WTC11 (cell line): ENCODE measurements around the gene PI4K2A. TPM values are rescaled to one million over a fixed set of nuclear protein-coding genes. Genes with fewer than 3 reads are reported as not detected.

Source experiments
- ATAC-seq: fragments of 200-7000 bp; cut with Tn5 transposase; 2 replicates; pipeline ENCODE4 v1.10.0; 2021; ENCODE audit warnings: mild to moderate bottlenecking, moderate library complexity
- CTCF ChIA-PET: fragments of 300-600 bp; sonication (Branson Sonifier 250); formaldehyde crosslinking; loops from one replicate; lab custom pipeline; 2021; ENCODE audit warnings: antibody characterized with exemption; lab: Charles Lee
- POLR2A ChIA-PET: fragments of 350-600 bp; sonication (Branson Sonifier 250); formaldehyde crosslinking; loops from one replicate; lab custom pipeline; 2021; ENCODE audit warnings: antibody characterized with exemption; lab: Charles Lee
- DNase-seq: peaks from one replicate; pipeline ENCODE4 v3.0.0; 2021; ENCODE audit warnings: low spot score
- H3K27ac Mint-ChIP-seq: 2 replicates; pipeline ENCODE4 v1.8.0; 2021; ENCODE audit warnings: mixed read lengths
- H3K27me3 Mint-ChIP-seq: 2 replicates; pipeline ENCODE4 v1.8.0; 2021; ENCODE audit warnings: low read depth, mild to moderate bottlenecking, moderate library complexity, mixed read lengths
- H3K36me3 Mint-ChIP-seq: 2 replicates; pipeline ENCODE4 v1.8.0; 2021; ENCODE audit warnings: mixed read lengths
- H3K4me1 Mint-ChIP-seq: 2 replicates; pipeline ENCODE4 v1.8.0; 2022; ENCODE audit warnings: mixed read lengths
- H3K4me3 Mint-ChIP-seq: 2 replicates; pipeline ENCODE4 v1.8.0; 2021; ENCODE audit warnings: mild to moderate bottlenecking, moderate library complexity, mixed read lengths
- H3K9me3 Mint-ChIP-seq: 2 replicates; pipeline ENCODE4 v1.8.0; 2021; ENCODE audit warnings: mixed read lengths
- ATF1 ChIP-seq: sonication (generic); formaldehyde crosslinking; IDR thresholded peaks from 2 replicates; pipeline ENCODE4 v1.8.1; 2023; ENCODE audit warnings: mild to moderate bottlenecking, moderate library complexity, missing genetic modification reagents
- CREB1 ChIP-seq: sonication (generic); formaldehyde crosslinking; IDR thresholded peaks from 2 replicates; pipeline ENCODE4 v1.8.0; 2023; ENCODE audit warnings: mild to moderate bottlenecking, missing genetic modification reagents
- CREM ChIP-seq: sonication (generic); formaldehyde crosslinking; IDR thresholded peaks from 2 replicates; pipeline ENCODE4 v1.8.1; 2022; ENCODE audit warnings: mild to moderate bottlenecking, missing genetic modification reagents, moderate library complexity
- ELF4 ChIP-seq: sonication (generic); formaldehyde crosslinking; IDR thresholded peaks from 2 replicates; pipeline ENCODE4 v1.8.1; 2022; ENCODE audit warnings: low read depth, mild to moderate bottlenecking, moderate library complexity, missing genetic modification reagents
- ETV6 ChIP-seq: sonication (generic); formaldehyde crosslinking; IDR thresholded peaks from 2 replicates; pipeline ENCODE4 v1.8.1; 2022; ENCODE audit warnings: mild to moderate bottlenecking, missing genetic modification reagents
- GABPB1 ChIP-seq: sonication (generic); formaldehyde crosslinking; IDR thresholded peaks from 2 replicates; pipeline ENCODE4 v1.8.1; 2023; ENCODE audit warnings: mild to moderate bottlenecking, missing genetic modification reagents
- HMGA2 ChIP-seq: fragments of 250-450 bp; sonication (Bioruptor Pico); IDR thresholded peaks from 2 replicates; pipeline ENCODE4 v1.4.0; 2021; ENCODE audit warnings: mild to moderate bottlenecking, moderate library complexity
- IRF2 ChIP-seq: sonication (generic); formaldehyde crosslinking; IDR thresholded peaks from 2 replicates; pipeline ENCODE4 v1.8.0; 2022; ENCODE audit warnings: low read depth, missing genetic modification reagents, borderline replicate concordance
- JAZF1 ChIP-seq: fragments of 250-450 bp; sonication (Bioruptor Pico); IDR thresholded peaks from 2 replicates; pipeline ENCODE4 v1.9.0; 2021; ENCODE audit warnings: moderate library complexity, mild to moderate bottlenecking, inconsistent platforms
- MXD4 ChIP-seq: fragments of 250-450 bp; sonication (Bioruptor Pico); IDR thresholded peaks from 2 replicates; pipeline ENCODE4 v1.8.0; 2021; ENCODE audit warnings: mild to moderate bottlenecking, moderate library complexity, borderline replicate concordance
- NR1H2 ChIP-seq: sonication (generic); formaldehyde crosslinking; IDR thresholded peaks from 2 replicates; pipeline ENCODE4 v1.9.0; 2021; ENCODE audit warnings: mild to moderate bottlenecking, moderate library complexity, missing genetic modification reagents
- OVOL2 ChIP-seq: fragments of 250-450 bp; sonication (Bioruptor Pico); IDR thresholded peaks from 2 replicates; pipeline ENCODE4 v1.9.0; 2021; ENCODE audit warnings: mild to moderate bottlenecking, borderline replicate concordance
- SMAD3 ChIP-seq: sonication (generic); formaldehyde crosslinking; IDR thresholded peaks from 2 replicates; pipeline ENCODE4 v1.8.0; 2022; ENCODE audit warnings: missing genetic modification reagents, mild to moderate bottlenecking, borderline replicate concordance
- SP1 ChIP-seq: sonication (generic); formaldehyde crosslinking; conservative IDR thresholded peaks from 2 replicates; pipeline ENCODE4 v1.8.1; 2022; ENCODE audit warnings: missing genetic modification reagents
- STAT6 ChIP-seq: sonication (generic); formaldehyde crosslinking; conservative IDR thresholded peaks from 2 replicates; pipeline ENCODE4 v1.8.1; 2023; ENCODE audit warnings: mild to moderate bottlenecking, low read depth, missing genetic modification reagents, moderate library complexity
- TCF7 ChIP-seq: sonication (generic); formaldehyde crosslinking; IDR thresholded peaks from 2 replicates; pipeline ENCODE4 v1.8.0; 2022; ENCODE audit warnings: mild to moderate bottlenecking, low read depth, missing genetic modification reagents, moderate library complexity
- USF1 ChIP-seq: sonication (generic); formaldehyde crosslinking; IDR thresholded peaks from 2 replicates; pipeline ENCODE4 v1.8.0; 2022; ENCODE audit warnings: mild to moderate bottlenecking, missing genetic modification reagents
- ZMAT4 ChIP-seq: fragments of 250-450 bp; sonication (Bioruptor Pico); IDR thresholded peaks from 2 replicates; pipeline ENCODE4 v1.9.0; 2021; ENCODE audit warnings: mild to moderate bottlenecking
- ZNF121 ChIP-seq: sonication (generic); formaldehyde crosslinking; IDR thresholded peaks from 2 replicates; pipeline ENCODE4 v1.8.0; 2023; ENCODE audit warnings: missing genetic modification reagents
- ZNF232 ChIP-seq: sonication (generic); formaldehyde crosslinking; IDR thresholded peaks from 2 replicates; pipeline ENCODE4 v1.8.0; 2022; ENCODE audit warnings: mild to moderate bottlenecking, missing genetic modification reagents
- ZNF317 ChIP-seq: sonication (generic); formaldehyde crosslinking; IDR thresholded peaks from 2 replicates; pipeline ENCODE4 v1.8.1; 2023; ENCODE audit warnings: low read depth, mild to moderate bottlenecking, moderate library complexity, missing genetic modification reagents, borderline replicate concordance
- total RNA-seq: library from RNA; stranded (reverse); gene quantifications from 3 replicates; pipeline ENCODE4 v1.2.3, GENCODE V29; 2021
- TF ChIP-seq, protein P1 (sequence below): sonication (generic); formaldehyde crosslinking; conservative IDR thresholded peaks from 2 replicates; pipeline ENCODE4 v1.8.1; 2022; ENCODE audit warnings: mild to moderate bottlenecking, missing genetic modification reagents
- TF ChIP-seq, protein P2 (sequence below): fragments of 250-450 bp; sonication (Bioruptor Pico); conservative IDR thresholded peaks from 2 replicates; pipeline ENCODE4 v1.9.0; 2021; ENCODE audit warnings: mild to moderate bottlenecking
- TF ChIP-seq, protein P3 (sequence below): sonication (generic); formaldehyde crosslinking; IDR thresholded peaks from 2 replicates; pipeline ENCODE4 v1.8.0; 2022; ENCODE audit warnings: mild to moderate bottlenecking, missing genetic modification reagents
- TF ChIP-seq, protein P4 (sequence below): sonication (generic); formaldehyde crosslinking; IDR thresholded peaks from 2 replicates; pipeline ENCODE4 v1.8.1; 2022; ENCODE audit warnings: mild to moderate bottlenecking, moderate library complexity, missing genetic modification reagents

PI4K2A gene
- total RNA-seq, 1 experiment from 2014 or later, result 19.5 TPM

DNA sequence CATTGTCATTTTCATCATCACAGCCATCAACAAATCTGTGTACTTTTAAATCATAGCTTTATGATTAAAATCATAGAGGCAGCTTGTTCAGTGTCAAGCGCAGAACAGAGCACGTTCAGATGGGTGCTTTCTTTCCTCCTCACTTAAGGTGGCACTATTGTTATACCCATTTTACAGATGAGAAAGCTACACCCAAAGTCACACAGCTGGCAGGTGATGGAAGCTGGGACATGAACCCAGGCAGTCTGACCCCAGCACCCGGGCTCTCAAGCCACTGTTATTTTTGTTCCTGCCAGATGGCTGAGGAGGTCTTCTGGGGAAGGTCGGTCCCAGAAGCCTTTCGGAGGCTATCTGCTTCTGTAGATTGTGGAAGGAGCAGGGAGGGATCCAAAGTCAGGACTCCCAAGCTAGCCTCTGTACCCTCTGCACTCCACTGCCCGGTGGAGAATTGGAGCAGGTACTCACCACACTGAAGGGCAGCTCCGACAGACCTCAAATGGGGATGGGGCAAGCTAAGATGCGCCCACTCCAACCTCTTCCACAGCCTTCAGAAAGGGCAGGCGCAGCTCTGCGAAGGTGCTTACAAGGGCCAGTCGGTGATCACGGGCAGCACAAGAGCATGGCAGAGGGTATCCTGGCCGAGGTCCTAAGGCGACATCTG is 46.0 kb downstream of the PI4K2A start (continued):
- no peak for TF ChIP-seq CREB1 (CRISPR knock-in tag)
- no peak for TF ChIP-seq SMAD3 (CRISPR knock-in tag)
- TF ChIP-seq TCF7, result no peak
- no peak for TF ChIP-seq NR1H2 (CRISPR knock-in tag)
- TF ChIP-seq USF1 (CRISPR knock-in tag), result no peak
- TF ChIP-seq ATF1 (CRISPR knock-in tag), result no peak
- TF ChIP-seq ZNF121, result peak; percentile 45; the same call in 1 of the 2 replicates
- no peak for TF ChIP-seq ZMAT4
- TF ChIP-seq, protein P1, sequence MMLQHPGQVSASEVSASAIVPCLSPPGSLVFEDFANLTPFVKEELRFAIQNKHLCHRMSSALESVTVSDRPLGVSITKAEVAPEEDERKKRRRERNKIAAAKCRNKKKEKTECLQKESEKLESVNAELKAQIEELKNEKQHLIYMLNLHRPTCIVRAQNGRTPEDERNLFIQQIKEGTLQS (CRISPR knock-in tag), result no peak
- no peak for TF ChIP-seq ELF4 (CRISPR knock-in tag)
- TF ChIP-seq SP1 (CRISPR knock-in tag), result no peak
- TF ChIP-seq ETV6 (CRISPR knock-in tag), result no peak
- no peak for TF ChIP-seq HMGA2 (CRISPR knock-in tag)
- no peak for TF ChIP-seq ZNF317
- TF ChIP-seq OVOL2 (CRISPR knock-in tag), result no peak
- TF ChIP-seq, protein P2, sequence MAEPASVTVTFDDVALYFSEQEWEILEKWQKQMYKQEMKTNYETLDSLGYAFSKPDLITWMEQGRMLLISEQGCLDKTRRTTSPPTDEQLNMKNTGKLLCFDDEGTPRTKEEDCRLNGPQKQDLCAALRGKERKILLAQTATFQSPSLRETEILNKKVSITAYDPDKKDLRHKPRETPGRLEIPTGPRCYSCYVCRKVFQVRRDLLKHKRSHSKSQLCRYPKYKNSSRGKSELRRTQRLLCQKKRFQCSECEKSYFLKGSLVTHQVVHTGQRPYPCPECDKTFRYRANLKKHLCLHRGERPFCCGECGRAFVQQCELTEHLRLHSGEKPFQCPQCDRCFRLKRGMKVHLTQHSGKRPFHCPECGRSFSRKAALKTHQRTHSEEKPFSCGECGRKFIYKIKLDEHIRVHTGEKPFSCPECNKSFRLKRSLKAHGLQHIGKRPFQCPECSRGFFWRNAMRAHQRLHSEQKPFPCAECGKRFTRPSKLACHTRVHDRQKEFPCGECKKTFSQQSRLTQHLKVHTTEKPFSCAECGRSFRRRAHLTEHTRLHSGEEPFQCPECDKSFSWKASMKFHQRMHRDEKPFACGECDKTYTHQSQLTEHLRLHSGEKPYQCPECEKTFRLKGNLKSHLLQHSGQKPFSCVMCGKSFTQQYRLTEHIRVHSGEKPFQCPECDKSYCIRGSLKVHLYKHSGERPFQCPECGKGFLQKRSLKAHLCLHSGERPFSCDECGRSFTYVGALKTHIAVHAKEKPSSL (CRISPR knock-in tag), result no peak

DNA sequence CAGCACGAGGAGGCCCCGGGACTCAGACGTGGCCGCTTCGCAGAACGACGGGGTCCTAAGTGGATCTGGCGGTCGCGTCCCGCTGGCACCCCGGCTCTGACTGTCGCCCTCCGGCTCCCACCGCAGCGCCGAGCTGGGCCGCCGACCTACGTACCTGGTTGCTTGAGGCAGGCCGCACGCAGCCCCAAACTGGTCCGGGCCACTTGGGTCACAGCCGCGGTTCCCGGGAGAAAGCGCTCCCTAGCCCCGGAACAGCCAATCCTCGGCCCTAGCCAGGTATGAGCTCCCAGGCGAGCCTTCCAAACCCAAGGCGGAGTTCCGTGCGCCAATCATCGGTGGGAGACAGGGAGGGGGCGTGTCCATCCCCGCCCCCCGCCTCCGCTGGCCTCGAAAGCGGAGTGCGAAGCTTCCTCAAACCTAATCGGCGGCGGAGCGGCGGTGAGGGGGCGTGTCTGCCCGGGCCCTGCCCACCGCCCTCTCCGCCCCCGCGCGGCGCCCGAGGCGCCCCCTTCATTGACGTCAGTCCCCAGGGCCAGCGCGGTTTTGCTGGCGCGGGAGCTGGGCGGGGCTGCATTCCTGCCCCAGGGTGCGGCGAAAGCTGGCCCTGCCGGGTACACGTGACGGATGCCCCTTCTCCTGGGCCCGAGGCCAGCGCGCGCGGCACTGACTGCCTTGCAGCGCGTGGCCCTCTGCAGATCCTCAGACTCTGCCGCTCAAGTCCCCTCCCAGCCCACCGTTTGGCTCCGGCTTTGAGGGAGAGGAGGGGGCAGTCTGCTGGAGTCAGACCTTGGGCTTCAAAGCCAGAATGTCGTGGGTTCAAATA is 46.7 kb downstream of the PI4K2A start, which contains the start of gene AVPI1:
TSS of gene AVPI1 (minus strand) at position 280 of the 823 bp plus-strand sequence. CDS start 7,336 bp downstream, outside the sequence.
- Mint-ChIP-seq H3K4me3 (peak within 1 kb of the TSS; percentile 86), H3K9me3 (no peaks in the 10 kb centered on the region), H3K27ac (peak within 1 kb of the TSS; percentile 92), H3K36me3 (no peaks in the 10 kb centered on the region), H3K4me1 (peaks cover 32% of the 10 kb centered on the region), H3K27me3 (peaks cover 17% of the 10 kb centered on the region)
- ChIA-PET CTCF (interaction anchor here (0.5 to 3.4 kb wide), 28 partner anchors 9 to 281 kb away, joined by 3 to 61 read pairs (median 4); partner anchors contain the start of genes ANKRD2, MARVELD1, PI4K2A and ZFYVE27), POLR2A (interaction anchor here (0.6 to 2.2 kb wide), 20 partner anchors 9 to 733 kb away, joined by 3 to 27 read pairs (median 4); partner anchors contain the start of genes MARVELD1, PI4K2A and ZFYVE27)
- DNase-seq (peak; percentile 98), ATAC-seq (peak; percentile 91)
- TF ChIP-seq, protein P3, sequence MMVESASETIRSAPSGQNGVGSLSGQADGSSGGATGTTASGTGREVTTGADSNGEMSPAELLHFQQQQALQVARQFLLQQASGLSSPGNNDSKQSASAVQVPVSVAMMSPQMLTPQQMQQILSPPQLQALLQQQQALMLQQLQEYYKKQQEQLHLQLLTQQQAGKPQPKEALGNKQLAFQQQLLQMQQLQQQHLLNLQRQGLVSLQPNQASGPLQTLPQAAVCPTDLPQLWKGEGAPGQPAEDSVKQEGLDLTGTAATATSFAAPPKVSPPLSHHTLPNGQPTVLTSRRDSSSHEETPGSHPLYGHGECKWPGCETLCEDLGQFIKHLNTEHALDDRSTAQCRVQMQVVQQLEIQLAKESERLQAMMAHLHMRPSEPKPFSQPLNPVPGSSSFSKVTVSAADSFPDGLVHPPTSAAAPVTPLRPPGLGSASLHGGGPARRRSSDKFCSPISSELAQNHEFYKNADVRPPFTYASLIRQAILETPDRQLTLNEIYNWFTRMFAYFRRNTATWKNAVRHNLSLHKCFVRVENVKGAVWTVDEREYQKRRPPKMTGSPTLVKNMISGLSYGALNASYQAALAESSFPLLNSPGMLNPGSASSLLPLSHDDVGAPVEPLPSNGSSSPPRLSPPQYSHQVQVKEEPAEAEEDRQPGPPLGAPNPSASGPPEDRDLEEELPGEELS (CRISPR knock-in tag), result peak; percentile 97
- TF ChIP-seq CREB1 (CRISPR knock-in tag), result peak; percentile 75; the same call in 1 of the 2 replicates
- no peak for TF ChIP-seq OVOL2 (CRISPR knock-in tag)
- no peak for TF ChIP-seq STAT6
- no peak for TF ChIP-seq MXD4 (CRISPR knock-in tag)
- TF ChIP-seq CREM (CRISPR knock-in tag), result peak; percentile 92
- no peak for TF ChIP-seq JAZF1 (CRISPR knock-in tag)
- peak; percentile 66 for TF ChIP-seq GABPB1 (CRISPR knock-in tag)
- TF ChIP-seq, protein P4, sequence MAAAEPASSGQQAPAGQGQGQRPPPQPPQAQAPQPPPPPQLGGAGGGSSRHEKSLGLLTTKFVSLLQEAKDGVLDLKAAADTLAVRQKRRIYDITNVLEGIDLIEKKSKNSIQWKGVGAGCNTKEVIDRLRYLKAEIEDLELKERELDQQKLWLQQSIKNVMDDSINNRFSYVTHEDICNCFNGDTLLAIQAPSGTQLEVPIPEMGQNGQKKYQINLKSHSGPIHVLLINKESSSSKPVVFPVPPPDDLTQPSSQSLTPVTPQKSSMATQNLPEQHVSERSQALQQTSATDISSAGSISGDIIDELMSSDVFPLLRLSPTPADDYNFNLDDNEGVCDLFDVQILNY, result peak; percentile 96
- TF ChIP-seq SMAD3 (CRISPR knock-in tag), result peak; percentile 94
- peak; percentile 96 for TF ChIP-seq ETV6 (CRISPR knock-in tag)
- TF ChIP-seq ELF4 (CRISPR knock-in tag), result 0 out of 2 replicates have a peak, but pooled peaks have one; percentile 65
- no peak for TF ChIP-seq IRF2
- peak; percentile 87; the same call in 1 of the 2 replicates for TF ChIP-seq ZNF232 (CRISPR knock-in tag)
- TF ChIP-seq SP1 (CRISPR knock-in tag), result peak; percentile 98
